GM18499 (cell line): ENCODE results near the gene S100PBP.
"Not testable (repeated sequence)": the region's sequence is repeated elsewhere in the genome, so short reads cannot be mapped to it uniquely, and the experiment has no call there.

Source experiments
- ATAC-seq: cut with Tn5 transposase; IDR thresholded peaks from one replicate; pipeline ENCODE4 v1.9.1; 2021; ENCODE audit warnings: moderate number of reproducible peaks; ENCODE audit not compliant: insufficient read depth, unreplicated experiment

Gene S100PBP

GRCh38 chr1:32783851-32784250 is 33.6 kb upstream of the S100PBP start:
- ATAC-seq: no peak

GRCh38 chr1:32784817-32785216 is 32.6 kb upstream of the S100PBP start:
- no peak for ATAC-seq

- ATAC-seq: no peak
These were observed 30.6 kb upstream of the S100PBP start for GRCh38 chr1:32786856-32787255.

DNA sequence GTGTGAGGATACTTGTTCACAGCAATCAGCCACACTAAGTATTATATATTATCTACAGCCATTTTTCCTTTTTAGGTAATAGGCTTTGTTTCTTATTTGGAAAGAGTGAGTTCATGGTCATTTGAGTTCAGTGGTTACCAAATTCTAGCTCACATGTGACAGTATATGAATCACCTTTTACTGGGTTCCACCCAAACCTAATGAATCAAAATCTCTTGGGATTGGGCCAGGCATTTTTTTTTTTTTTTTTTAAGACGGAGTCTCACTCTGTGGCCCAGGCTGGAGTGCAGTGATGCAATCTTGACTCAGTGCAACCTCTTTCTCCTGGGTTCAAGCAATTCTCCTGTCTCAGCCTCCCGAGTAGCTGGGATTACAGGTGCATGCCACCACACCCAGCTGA is 28.1 kb upstream of the S100PBP start:
- not testable (repeated sequence) for ATAC-seq

GRCh38 chr1:32791881-32792280 is 25.6 kb upstream of the S100PBP start:
- ATAC-seq: no peak

DNA sequence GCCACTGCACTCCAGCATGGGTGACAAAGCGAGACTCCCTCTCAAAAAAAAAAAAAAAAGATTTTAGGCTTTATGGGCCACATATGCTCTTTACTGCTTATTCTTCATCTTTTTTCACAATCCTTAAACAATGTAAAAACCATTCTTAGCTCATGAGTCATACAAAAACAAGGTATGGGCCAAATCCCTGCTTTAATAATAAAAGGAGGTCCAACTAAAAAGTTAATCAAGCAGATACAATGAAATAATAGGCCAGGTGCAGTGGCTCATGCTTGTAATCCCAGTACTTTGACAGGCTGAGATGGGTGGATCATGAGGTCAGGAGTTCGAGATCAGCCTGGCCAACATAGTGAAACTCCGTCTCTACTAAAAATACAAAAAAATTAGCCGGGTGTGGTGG is 21.7 kb upstream of the S100PBP start:
- ATAC-seq: not testable (repeated sequence)

DNA sequence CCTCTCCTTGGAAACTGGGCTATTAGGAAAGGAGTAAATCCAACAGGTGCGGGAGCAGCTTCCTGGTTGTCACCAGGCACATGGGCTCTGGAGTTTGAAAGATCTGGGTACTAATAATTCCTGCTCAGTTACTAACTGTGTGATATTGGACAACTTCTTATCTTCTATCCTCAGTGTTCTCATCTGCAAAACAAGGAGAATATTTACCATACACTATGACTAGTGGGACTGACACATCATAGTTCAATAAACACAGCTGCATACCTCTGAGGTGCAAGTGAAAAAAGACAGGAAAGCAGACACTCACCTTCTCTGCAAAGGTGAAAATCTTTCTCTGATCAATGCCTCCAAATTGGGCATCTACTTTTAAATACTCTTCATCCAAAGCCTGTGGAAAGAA is 20.0 kb upstream of the S100PBP start:
- no peak for ATAC-seq

GRCh38 chr1:32798191-32798590 is 19.3 kb upstream of the S100PBP start:
- no peak for ATAC-seq

GRCh38 chr1:32798679-32799416 is 18.6 kb upstream of the S100PBP start:
- no peak for ATAC-seq

- ATAC-seq: no peak
These were observed 16.2 kb upstream of the S100PBP start for GRCh38 chr1:32801096-32801715.

- not testable (repeated sequence) for ATAC-seq
These were observed 13.0 kb upstream of the S100PBP start for GRCh38 chr1:32804460-32804859.

GRCh38 chr1:32806290-32806689 is 11.2 kb upstream of the S100PBP start:
- no peak for ATAC-seq

GRCh38 chr1:32806910-32807523 is 10.4 kb upstream of the S100PBP start:
- ATAC-seq: no peak

GRCh38 chr1:32808580-32808979 is 8.9 kb upstream of the S100PBP start:
- no peak for ATAC-seq

- no peak for ATAC-seq
These were observed 7.1 kb upstream of the S100PBP start for GRCh38 chr1:32810358-32810757.

GRCh38 chr1:32811265-32811664 is 6.2 kb upstream of the S100PBP start:
- no peak for ATAC-seq

DNA sequence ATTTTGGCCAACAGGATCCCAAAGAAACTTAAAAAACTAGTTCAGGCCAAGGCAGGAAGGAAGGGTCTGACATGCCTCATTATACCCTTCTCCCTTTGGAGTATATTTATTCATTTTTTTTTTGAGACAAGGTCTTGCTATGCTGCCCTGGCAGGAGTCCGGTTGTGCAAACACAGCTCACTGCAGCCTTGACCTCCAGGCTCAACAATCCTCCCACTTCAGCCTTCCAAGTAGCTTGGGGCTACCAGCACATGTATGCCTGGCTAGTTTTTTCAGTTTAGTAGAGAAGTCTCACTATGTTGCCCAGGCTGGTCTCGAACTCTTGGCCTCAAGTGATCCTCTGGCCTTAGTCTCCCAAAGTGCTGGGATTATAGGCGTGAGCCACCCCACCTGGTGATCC is 5.5 kb upstream of the S100PBP start:
- ATAC-seq: no peak

DNA sequence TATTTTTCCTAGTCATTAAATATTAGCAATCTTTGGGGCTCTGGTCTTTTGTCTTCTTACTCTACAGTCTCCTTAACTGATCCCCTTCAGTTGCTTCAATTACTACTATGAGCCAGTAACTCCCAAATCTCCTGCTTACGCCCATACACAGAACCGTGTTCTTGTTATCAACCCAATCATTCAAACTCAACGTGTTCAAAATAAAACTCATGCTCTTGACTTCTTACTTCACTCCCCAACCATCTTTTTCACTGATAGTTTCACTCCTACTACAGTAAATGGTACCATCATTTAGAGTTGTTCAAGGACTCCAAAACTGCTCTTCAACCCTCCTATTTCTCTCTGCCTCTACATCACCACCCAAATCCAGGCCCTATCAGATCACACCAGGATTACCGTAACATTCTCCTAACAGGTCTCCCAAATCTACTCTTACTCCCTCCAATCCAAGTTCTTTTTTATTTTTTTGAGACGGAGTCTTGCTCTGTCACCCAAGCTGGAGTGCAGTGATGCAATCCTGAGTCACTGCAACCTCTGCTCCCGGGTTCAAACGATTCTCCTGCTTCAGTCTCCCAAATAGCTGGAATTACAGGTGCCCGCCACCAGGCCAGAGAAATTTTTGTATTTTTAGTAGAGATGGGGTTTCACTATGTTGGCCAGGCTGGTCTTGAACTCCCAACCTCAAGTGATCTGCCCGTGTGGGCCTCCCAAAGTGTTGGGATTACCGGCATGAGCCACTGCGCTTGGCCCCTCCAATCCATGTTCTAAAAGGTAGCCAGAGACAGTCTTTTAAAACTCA is 3.3 kb upstream of the S100PBP start:
- ATAC-seq: no peak

- peak; percentile 12 for ATAC-seq
These were observed 736 bp upstream of the S100PBP start for GRCh38 chr1:32816676-32817158.
